GM23338 (cell line): ENCODE results near the gene OARD1.

Experiments
- CREB1 ChIP-seq: fragments of 250-450 bp; sonication (Bioruptor Pico); IDR thresholded peaks from 2 replicates; pipeline ENCODE4 v1.5.0; 2020; ENCODE audit warnings: low read depth, mild to moderate bottlenecking, moderate library complexity
- CTCF ChIP-seq, 2 experiments: fragments of 200-600 bp in 1 of 2; sonication (generic) in 1 of 2; conservative IDR thresholded peaks; 2 replicates each; pipeline versions ENCODE4 v1.5.1 to v1.6.1; 2016 to 2017; ENCODE audit warnings: antibody characterized with exemption in 2 of 2, low read depth in 2 of 2, mild to moderate bottlenecking in 2 of 2, moderate library complexity in 1 of 2
- EZH2 ChIP-seq: fragments of 200-600 bp; sonication (generic); IDR thresholded peaks from one replicate; pipeline ENCODE4 v1.8.0; 2017; ENCODE audit warnings: antibody characterized with exemption, mild to moderate bottlenecking, low read depth; ENCODE audit not compliant: unreplicated experiment
- EZH2phosphoT487 ChIP-seq: fragments of 200-600 bp; sonication (generic); IDR thresholded peaks from one replicate; pipeline ENCODE4 v1.8.1; 2018; ENCODE audit warnings: antibody characterized with exemption; ENCODE audit not compliant: unreplicated experiment
- JUNB ChIP-seq: IDR thresholded peaks from one replicate; pipeline ENCODE4 v1.6.1; 2016; ENCODE audit warnings: antibody characterized with exemption; ENCODE audit not compliant: unreplicated experiment
- NANOG ChIP-seq: IDR thresholded peaks from 2 replicates; pipeline ENCODE4 v1.6.1; 2016; ENCODE audit warnings: antibody characterized with exemption, borderline replicate concordance
- POLR2AphosphoS5 ChIP-seq: IDR thresholded peaks from 2 replicates; pipeline ENCODE4 v1.6.1; 2016; ENCODE audit warnings: antibody characterized with exemption, low read depth
- REST ChIP-seq: IDR thresholded peaks from one replicate; pipeline ENCODE4 v1.6.1; 2018; ENCODE audit warnings: antibody characterized with exemption; ENCODE audit not compliant: unreplicated experiment
- STAT1 ChIP-seq: IDR thresholded peaks from one replicate; pipeline ENCODE4 v1.6.1; 2016; ENCODE audit warnings: antibody characterized with exemption; ENCODE audit not compliant: unreplicated experiment
- ZNF331 ChIP-seq: fragments of 250-450 bp; sonication (Bioruptor Pico); IDR thresholded peaks from 2 replicates; pipeline ENCODE4 v1.5.0; 2020; ENCODE audit warnings: low read depth, mild to moderate bottlenecking, moderate library complexity
- TF ChIP-seq, protein P1 (sequence below): IDR thresholded peaks from 2 replicates; pipeline ENCODE4 v1.6.1; 2016; ENCODE audit warnings: antibody characterized with exemption

DNA sequence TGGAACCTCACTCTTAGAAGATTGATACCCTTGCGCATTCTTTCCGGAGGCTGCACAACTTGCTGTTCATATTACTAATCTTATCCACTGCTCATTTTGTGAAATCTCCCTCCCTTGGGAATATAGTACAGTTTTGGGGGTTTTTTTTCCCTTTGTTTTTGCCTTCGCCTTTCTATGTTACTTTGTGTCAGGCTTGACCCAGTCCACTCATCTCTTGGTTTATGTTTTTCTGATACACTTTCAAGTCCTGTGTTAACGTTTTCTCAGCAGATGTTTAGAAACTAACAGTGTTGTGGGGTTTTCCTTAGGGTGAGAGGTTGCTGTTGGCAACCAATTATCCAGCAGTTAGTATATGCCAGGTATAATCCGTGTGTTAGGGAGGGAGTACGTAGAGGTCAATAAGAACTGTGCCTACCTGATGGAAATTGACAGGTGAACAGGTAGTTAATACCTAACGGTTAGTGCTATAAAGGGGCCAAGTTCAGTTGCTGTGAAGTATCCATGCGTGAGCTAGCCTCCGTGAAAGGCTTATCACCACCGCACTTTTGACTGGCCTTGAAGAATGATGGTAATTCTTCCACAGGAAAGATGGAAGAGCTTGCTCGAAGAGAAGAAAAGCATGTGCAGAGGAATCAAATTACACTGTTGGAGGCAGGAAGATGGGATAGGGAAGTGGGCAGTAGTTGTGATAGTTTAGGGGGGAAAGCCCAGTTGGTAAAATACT is 2.0 kb upstream of the OARD1 start:
- TF ChIP-seq ZNF331 (no peak), CTCF (conservative IDR thresholded peaks at IDR 0.05; ENCODE audit: low read depth in 2 of 2) (no peak), EZH2 (no peak), POLR2AphosphoS5 (no peak), REST (no peak), JUNB (no peak), EZH2phosphoT487 (no peak), NANOG (no peak), STAT1 (no peak), CREB1 (CRISPR knock-in tag) (no peak)
- TF ChIP-seq, protein P1, sequence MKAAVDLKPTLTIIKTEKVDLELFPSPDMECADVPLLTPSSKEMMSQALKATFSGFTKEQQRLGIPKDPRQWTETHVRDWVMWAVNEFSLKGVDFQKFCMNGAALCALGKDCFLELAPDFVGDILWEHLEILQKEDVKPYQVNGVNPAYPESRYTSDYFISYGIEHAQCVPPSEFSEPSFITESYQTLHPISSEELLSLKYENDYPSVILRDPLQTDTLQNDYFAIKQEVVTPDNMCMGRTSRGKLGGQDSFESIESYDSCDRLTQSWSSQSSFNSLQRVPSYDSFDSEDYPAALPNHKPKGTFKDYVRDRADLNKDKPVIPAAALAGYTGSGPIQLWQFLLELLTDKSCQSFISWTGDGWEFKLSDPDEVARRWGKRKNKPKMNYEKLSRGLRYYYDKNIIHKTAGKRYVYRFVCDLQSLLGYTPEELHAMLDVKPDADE = no peak
